PFSK-1 (cell line): Measurements from ENCODE around the gene HECTD4.

ENCODE experiments used
- FOXP2 ChIP-seq: optimal IDR thresholded peaks from 2 replicates; pipeline ENCODE3; 2011; ENCODE audit warnings: borderline replicate concordance, control low read depth, inconsistent platforms; ENCODE audit not compliant: insufficient read depth; ENCODE audit errors: extremely low read length, extremely low read depth
- POLR2AphosphoS5 ChIP-seq: IDR thresholded peaks from 2 replicates; pipeline ENCODE4 v1.6.1; 2012; ENCODE audit warnings: low read depth, mild to moderate bottlenecking, control low read depth, low read length, moderate library complexity
- SIN3A ChIP-seq: IDR thresholded peaks from 2 replicates; pipeline ENCODE4 v1.6.1; 2012; ENCODE audit warnings: mild to moderate bottlenecking, low read length, moderate library complexity, borderline replicate concordance; ENCODE audit not compliant: insufficient read depth
- TAF1 ChIP-seq: IDR thresholded peaks from 2 replicates; pipeline ENCODE4 v1.6.1; 2012; ENCODE audit warnings: low read length, control low read depth, borderline replicate concordance; ENCODE audit not compliant: insufficient read depth
- TF ChIP-seq, protein P1 (sequence below), 2 experiments: IDR thresholded peaks; 2 replicates each; pipeline versions ENCODE4 v1.6.1 to v1.8.0; 2011 to 2012; ENCODE audit warnings: low read depth in 2 of 2, low read length in 2 of 2, control low read depth in 1 of 2, inconsistent platforms in 1 of 2, mild to moderate bottlenecking in 1 of 2, moderate library complexity in 1 of 2; ENCODE audit not compliant: insufficient read depth in 1 of 2

HECTD4 gene

GRCh38 chr12:112409906-112410244, 27.6 kb upstream of the HECTD4 start:
- no peak for TF ChIP-seq POLR2AphosphoS5
- TF ChIP-seq FOXP2 = no peak
- TF ChIP-seq TAF1 = no peak
- TF ChIP-seq, protein P1, sequence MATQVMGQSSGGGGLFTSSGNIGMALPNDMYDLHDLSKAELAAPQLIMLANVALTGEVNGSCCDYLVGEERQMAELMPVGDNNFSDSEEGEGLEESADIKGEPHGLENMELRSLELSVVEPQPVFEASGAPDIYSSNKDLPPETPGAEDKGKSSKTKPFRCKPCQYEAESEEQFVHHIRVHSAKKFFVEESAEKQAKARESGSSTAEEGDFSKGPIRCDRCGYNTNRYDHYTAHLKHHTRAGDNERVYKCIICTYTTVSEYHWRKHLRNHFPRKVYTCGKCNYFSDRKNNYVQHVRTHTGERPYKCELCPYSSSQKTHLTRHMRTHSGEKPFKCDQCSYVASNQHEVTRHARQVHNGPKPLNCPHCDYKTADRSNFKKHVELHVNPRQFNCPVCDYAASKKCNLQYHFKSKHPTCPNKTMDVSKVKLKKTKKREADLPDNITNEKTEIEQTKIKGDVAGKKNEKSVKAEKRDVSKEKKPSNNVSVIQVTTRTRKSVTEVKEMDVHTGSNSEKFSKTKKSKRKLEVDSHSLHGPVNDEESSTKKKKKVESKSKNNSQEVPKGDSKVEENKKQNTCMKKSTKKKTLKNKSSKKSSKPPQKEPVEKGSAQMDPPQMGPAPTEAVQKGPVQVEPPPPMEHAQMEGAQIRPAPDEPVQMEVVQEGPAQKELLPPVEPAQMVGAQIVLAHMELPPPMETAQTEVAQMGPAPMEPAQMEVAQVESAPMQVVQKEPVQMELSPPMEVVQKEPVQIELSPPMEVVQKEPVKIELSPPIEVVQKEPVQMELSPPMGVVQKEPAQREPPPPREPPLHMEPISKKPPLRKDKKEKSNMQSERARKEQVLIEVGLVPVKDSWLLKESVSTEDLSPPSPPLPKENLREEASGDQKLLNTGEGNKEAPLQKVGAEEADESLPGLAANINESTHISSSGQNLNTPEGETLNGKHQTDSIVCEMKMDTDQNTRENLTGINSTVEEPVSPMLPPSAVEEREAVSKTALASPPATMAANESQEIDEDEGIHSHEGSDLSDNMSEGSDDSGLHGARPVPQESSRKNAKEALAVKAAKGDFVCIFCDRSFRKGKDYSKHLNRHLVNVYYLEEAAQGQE (IDR thresholded peaks at IDR 0.05; ENCODE audit: insufficient read depth in 1 of 2, low read depth in 2 of 2, low read length in 2 of 2) = no peak
- TF ChIP-seq SIN3A = no peak

GRCh38 chr12:112409064-112409905, 27.1 kb upstream of the HECTD4 start, which contains the start of gene RPL6:
Gene RPL6, minus strand, starts transcription at chr12:112409605. Its CDS starts 949 bp downstream, at chr12:112408656.
- TF ChIP-seq, protein P1 (IDR thresholded peaks at IDR 0.05; ENCODE audit: insufficient read depth in 1 of 2, low read depth in 2 of 2, low read length in 2 of 2) = peak; percentile 56 to 79; a peak in 2 of 4 replicates
- TF ChIP-seq POLR2AphosphoS5 (peak; percentile 99), FOXP2 (no peak), TAF1 (peak; percentile 100), SIN3A (no peak)

GRCh38 chr12:112408621-112409020, 26.4 kb upstream of the HECTD4 start:
- peak; percentile 41; the same call in 1 of the 2 replicates for TF ChIP-seq POLR2AphosphoS5
- TF ChIP-seq SIN3A = no peak
- TF ChIP-seq, protein P1 (IDR thresholded peaks at IDR 0.05; ENCODE audit: insufficient read depth in 1 of 2, low read depth in 2 of 2, low read length in 2 of 2) = no peak

- TF ChIP-seq POLR2AphosphoS5 = 0 out of 2 replicates have a peak, but pooled peaks have one; percentile 10
- no peak for TF ChIP-seq TAF1
Measured at GRCh38 chr12:112406519-112407488, 24.6 kb upstream of the HECTD4 start.

DNA sequence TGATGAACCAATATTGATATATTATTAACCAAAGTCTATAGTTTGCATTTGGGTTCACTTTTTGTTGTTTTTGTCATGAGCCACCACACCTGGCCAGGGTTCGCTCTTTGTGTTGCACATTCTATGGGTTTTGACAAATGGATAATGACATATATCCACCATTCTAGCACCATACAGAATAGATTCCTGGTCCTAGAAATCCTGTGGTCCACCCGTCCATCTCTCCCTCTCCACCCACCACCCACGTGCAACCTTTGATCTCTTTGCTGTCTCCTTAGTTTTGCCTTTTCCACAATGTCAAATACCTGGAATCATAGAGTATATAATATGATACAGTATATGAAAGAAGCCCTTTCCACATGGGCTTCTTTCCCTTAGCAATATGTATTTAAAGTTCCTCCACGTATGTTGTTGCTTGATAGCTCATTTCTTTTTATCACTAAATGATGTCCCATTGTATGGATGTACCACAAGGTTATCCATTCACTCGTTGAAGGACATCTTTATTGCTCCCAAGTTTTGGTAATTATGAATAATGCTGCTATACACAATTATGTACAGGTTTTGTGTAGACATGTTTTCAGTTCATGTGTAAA, 19.8 kb upstream of the HECTD4 start:
- TF ChIP-seq FOXP2 = no peak
- TF ChIP-seq TAF1 = no peak
- no peak for TF ChIP-seq SIN3A
- TF ChIP-seq, protein P1 (IDR thresholded peaks at IDR 0.05; ENCODE audit: insufficient read depth in 1 of 2, low read depth in 2 of 2, low read length in 2 of 2) = no peak
- TF ChIP-seq POLR2AphosphoS5 = no peak
